GM10266 (cell line): ENCODE measurements around the gene FAM110C.

Source experiments
- DNase-seq: peaks from one replicate; pipeline ENCODE4 v3.0.0; 2012; ENCODE audit errors: extremely low spot score
- TF ChIP-seq, protein P1 (sequence below): IDR thresholded peaks from 2 replicates; pipeline ENCODE4 v1.5.1; 2012; ENCODE audit warnings: mild to moderate bottlenecking, low read depth; ENCODE audit not compliant: control insufficient read depth, insufficient read depth; ENCODE audit errors: missing control alignments

Gene FAM110C

DNA sequence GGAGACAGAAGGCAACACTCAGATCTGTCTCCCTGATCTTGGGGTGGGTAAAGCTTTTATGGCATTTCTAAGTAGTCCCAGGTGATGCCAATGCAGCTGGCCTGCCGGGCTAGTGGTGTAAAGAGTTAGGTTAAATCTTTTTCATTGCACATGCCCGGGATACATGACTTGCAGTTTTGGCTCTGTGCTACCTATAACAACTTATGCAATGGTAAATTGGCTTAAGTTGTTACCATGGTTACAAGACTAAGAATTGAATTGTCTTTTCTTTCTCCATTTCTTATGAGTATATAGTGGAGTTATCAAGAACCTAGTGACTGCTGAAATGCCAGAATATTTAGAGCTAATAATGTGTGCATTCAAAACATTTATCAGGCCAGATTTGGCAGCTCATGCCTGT, 5.3 kb upstream of the FAM110C start:
- no peak for DNase-seq
- TF ChIP-seq, protein P1, sequence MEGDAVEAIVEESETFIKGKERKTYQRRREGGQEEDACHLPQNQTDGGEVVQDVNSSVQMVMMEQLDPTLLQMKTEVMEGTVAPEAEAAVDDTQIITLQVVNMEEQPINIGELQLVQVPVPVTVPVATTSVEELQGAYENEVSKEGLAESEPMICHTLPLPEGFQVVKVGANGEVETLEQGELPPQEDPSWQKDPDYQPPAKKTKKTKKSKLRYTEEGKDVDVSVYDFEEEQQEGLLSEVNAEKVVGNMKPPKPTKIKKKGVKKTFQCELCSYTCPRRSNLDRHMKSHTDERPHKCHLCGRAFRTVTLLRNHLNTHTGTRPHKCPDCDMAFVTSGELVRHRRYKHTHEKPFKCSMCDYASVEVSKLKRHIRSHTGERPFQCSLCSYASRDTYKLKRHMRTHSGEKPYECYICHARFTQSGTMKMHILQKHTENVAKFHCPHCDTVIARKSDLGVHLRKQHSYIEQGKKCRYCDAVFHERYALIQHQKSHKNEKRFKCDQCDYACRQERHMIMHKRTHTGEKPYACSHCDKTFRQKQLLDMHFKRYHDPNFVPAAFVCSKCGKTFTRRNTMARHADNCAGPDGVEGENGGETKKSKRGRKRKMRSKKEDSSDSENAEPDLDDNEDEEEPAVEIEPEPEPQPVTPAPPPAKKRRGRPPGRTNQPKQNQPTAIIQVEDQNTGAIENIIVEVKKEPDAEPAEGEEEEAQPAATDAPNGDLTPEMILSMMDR, result no peak

DNA sequence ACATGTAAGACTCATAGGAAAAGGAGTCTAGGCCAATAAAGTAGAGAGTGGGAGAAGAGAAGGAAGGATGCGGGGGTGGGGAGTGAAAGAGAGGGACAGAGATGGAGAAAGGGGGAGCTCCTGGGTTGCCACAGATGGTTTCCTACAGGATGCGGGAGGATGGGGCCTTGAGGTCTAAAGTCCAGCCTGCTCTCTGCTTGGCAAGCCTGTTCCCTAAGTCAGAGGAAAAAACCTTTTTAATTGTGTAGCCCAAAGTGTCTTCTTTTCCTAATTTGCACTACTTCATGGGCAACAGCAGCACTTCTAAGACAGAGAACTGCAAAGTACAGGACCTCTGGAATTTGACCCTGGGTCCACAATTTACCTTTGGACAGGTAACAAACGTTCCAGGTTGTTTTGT, 1.4 kb upstream of the FAM110C start:
- no peak for DNase-seq
- TF ChIP-seq, protein P1, result no peak

GRCh38 chr2:47346-47725, 1.0 kb upstream of the FAM110C start:
- DNase-seq, result no peak
- TF ChIP-seq, protein P1, result no peak

DNA sequence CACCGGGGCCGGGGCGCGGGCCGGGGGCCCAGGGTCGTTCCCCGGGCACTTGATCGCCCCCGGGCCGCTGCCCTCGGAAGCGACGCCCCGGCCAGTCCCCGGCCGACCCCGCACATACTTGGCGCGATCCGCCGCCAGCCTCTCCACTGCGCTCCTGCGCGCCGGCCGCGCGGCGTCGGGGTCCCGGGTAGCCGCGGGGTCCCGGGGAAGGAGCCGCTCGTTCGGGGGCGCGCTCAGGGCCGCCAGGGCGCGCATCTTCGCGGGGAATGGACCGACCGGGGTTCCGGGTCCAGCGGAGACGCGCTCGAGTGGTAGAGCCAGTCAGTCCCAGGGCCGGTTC, 204 bp downstream of the FAM110C start:
- TF ChIP-seq, protein P1, result no peak
- no peak for DNase-seq

- no peak for DNase-seq
- TF ChIP-seq, protein P1, result no peak
Measured at GRCh38 chr2:45342-46130, 769 bp downstream of the FAM110C start.

DNA sequence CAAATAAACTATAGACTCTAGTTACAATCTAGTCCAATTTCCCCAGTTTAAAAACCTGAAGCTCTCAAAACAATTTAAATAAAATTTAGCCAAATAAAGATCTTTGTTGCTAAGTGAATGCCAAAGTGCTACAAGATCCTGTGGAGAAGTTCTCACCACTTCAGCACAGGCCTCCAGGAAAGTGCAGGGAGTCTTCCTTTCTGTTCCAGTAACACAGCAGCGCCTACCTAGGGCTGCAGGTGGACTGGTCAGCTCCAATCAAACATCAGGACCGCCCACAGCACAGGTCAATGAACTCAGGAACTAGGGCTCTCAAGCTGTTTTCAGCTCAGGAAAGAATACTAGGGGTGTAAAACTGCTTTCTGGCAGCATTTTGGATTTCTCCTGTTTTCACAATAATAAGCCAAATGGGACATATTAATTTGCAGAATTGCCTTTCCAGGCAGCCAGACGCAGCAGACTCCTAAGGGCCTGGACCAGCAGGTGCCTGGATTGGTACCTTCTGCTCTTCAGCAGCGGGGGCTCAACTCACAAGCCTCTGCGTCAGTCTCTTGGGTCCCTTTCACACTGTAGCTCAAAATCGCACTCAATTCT, 1.5 kb downstream of the FAM110C start:
- peak; percentile 28 for DNase-seq
- TF ChIP-seq, protein P1, result no peak

DNA sequence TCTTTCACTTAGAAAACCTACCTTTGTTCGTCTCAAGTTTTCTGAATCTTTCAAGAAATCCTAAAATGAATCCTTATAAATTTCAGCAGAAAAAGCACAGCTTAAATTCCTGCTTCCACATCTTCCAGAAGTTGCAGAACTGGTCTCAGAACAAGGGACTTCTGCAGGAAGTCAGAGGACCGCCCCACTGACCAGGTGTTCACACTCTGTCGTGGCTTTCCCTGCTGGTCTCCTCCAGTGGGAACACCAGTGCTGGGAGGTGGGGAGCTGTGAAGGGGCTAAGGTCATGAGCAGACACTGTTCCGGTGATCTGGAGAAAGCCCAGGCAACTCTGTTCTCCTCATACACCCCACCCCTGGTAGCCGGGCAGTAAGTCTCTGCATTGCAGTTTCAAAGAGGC, 3.5 kb downstream of the FAM110C start:
- TF ChIP-seq, protein P1, result no peak
- DNase-seq, result no peak
